ENCODE measurements around the gene MCHR1. TPM values are rescaled to one million over a fixed set of nuclear protein-coding genes. Genes with fewer than 3 reads are reported as not detected.

Gene MCHR1
- total and polyA plus RNA-seq, 8 donors, result 0.23 to 0.26 TPM; not detected in 6

DNA sequence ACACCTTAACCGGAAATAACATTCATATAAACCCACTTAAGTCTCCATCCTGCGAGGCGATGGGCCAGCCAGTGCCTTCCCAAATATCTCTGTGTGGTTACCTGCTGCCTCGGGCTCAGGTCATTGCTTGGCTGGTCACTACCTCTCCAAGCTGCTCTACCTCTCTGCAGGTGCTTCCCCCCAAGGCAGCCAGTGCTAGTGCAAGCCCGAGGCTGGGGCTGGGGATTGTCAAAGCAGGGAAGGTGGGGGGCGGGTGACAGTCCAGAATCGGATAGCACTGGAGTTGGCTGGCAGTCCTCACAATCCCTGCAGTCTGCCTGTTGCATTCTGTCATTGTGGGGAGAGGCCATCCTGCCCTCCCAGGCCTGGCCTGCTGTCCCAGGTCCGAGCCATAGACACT is 11.1 kb downstream of the MCHR1 start:
- intact Hi-C loops (cut with DNase I), result no loop called here
- H3K36me3 ChIP-seq, result no peaks in the 10 kb centered on the region
- 65 to 66% methylated on average over 8 of the region's 8 CpGs for WGBS, 2 donors
- no peak overlapping the region for H3K27ac ChIP-seq
- H3K9me3 ChIP-seq, result no peaks in the 10 kb centered on the region
- H3K4me1 ChIP-seq, result no peaks in the 10 kb centered on the region
- no peak for ATAC-seq
- no peaks in the 10 kb centered on the region for H3K27me3 ChIP-seq
- no peak for FAIRE-seq
- no peak for DNase-seq
- TF ChIP-seq, protein P1, sequence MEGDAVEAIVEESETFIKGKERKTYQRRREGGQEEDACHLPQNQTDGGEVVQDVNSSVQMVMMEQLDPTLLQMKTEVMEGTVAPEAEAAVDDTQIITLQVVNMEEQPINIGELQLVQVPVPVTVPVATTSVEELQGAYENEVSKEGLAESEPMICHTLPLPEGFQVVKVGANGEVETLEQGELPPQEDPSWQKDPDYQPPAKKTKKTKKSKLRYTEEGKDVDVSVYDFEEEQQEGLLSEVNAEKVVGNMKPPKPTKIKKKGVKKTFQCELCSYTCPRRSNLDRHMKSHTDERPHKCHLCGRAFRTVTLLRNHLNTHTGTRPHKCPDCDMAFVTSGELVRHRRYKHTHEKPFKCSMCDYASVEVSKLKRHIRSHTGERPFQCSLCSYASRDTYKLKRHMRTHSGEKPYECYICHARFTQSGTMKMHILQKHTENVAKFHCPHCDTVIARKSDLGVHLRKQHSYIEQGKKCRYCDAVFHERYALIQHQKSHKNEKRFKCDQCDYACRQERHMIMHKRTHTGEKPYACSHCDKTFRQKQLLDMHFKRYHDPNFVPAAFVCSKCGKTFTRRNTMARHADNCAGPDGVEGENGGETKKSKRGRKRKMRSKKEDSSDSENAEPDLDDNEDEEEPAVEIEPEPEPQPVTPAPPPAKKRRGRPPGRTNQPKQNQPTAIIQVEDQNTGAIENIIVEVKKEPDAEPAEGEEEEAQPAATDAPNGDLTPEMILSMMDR (IDR thresholded peaks at IDR 0.05), result no peak
- H3K4me3 ChIP-seq, result no peak overlapping the region

DNA sequence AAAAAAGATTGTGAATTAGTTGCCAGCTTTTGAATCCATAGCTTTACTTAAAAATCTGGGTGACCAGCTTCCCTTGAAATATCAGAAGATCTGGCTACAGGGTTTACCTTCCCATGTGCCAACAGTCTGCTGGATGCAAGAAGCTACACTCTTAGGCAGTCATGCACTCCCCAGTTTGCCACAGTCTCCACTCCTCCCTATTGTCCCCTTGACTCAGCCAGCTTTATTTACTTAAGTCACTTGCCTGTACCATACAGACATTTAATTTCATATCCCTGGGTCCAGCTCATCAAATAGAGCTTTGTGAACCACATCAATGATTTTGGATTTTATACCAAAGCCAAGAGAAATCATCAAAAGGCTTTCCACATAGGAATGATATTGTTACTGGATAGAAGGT is 12.2 kb downstream of the MCHR1 start:
- no peak for ATAC-seq
- H3K4me1 ChIP-seq, result no peaks in the 10 kb centered on the region
- FAIRE-seq, result no peak
- no peaks in the 10 kb centered on the region for H3K27me3 ChIP-seq
- intact Hi-C loops (cut with DNase I), result no loop called here
- H3K4me3 ChIP-seq, result no peak overlapping the region
- H3K27ac ChIP-seq, result no peak overlapping the region
- DNase-seq, result no peak
- no peaks in the 10 kb centered on the region for H3K36me3 ChIP-seq
- TF ChIP-seq, protein P1 (IDR thresholded peaks at IDR 0.05), result no peak
- H3K9me3 ChIP-seq, result no peaks in the 10 kb centered on the region

DNA sequence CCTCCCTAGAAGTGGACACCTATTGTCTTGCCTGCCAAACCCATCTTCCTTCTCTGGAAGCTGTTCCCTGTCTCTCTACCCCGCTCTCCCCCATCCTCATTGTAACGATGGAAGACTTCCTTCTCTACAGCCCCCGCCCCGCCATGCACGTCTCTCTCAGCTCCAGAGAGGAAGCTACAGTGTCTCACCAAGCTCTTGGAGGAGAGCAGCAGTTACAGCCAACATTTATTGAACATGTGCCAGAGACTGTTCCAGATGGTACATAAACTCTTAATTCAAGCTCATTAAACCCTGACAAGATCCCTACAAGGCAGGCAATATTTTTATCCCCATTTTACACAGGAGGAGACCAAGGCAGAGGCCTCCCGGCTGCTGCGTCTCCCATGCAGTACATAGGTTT is 15.1 kb downstream of the MCHR1 start:
- Histone ChIP-seq H3K27me3 (no peaks in the 10 kb centered on the region), H3K27ac (no peak overlapping the region), H3K36me3 (no peaks in the 10 kb centered on the region), H3K4me3 (no peak overlapping the region), H3K4me1 (no peaks in the 10 kb centered on the region), H3K9me3 (no peaks in the 10 kb centered on the region)
- no peak for DNase-seq
- TF ChIP-seq, protein P1 (IDR thresholded peaks at IDR 0.05), result no peak
- no peak for FAIRE-seq
- 59 to 63% methylated on average over 7 of the region's 7 CpGs for WGBS, 2 donors
- intact Hi-C loops (cut with DNase I), result no loop called here
- ATAC-seq, result peak in 1 of 4 donors; percentile 41

GRCh38 chr22:40701274-40701673 is 22.0 kb downstream of the MCHR1 start:
- Histone ChIP-seq H3K9me3 (no peaks in the 10 kb centered on the region), H3K36me3 (no peaks in the 10 kb centered on the region), H3K4me1 (no peaks in the 10 kb centered on the region), H3K27me3 (no peaks in the 10 kb centered on the region), H3K4me3 (no peak overlapping the region), H3K27ac (no peak overlapping the region)
- intact Hi-C loops (cut with DNase I), result no loop called here
- 83 to 92% methylated on average over 7 of the region's 7 CpGs for WGBS, 2 donors
- TF ChIP-seq, protein P1 (IDR thresholded peaks at IDR 0.05), result no peak
- FAIRE-seq, result no peak
- ATAC-seq, result no peak
- no peak for DNase-seq

- intact Hi-C loops (cut with DNase I), result no loop called here
- TF ChIP-seq, protein P1 (IDR thresholded peaks at IDR 0.05), result no peak
- H3K27me3 ChIP-seq, result no peaks in the 10 kb centered on the region
- H3K4me1 ChIP-seq, result no peaks in the 10 kb centered on the region
- no peak overlapping the region for H3K27ac ChIP-seq
- no peak for ATAC-seq
- no peak overlapping the region for H3K4me3 ChIP-seq
- H3K36me3 ChIP-seq, result no peaks in the 10 kb centered on the region
- WGBS, 2 donors, result 78 to 79% methylated on average over 1 of the region's 1 CpG
- FAIRE-seq, result no peak
- H3K9me3 ChIP-seq, result no peaks in the 10 kb centered on the region
- no peak for DNase-seq
These were observed 23.9 kb downstream of the MCHR1 start for GRCh38 chr22:40703174-40703573.
